ENCODE measurements around the gene CLDN16.

DNA sequence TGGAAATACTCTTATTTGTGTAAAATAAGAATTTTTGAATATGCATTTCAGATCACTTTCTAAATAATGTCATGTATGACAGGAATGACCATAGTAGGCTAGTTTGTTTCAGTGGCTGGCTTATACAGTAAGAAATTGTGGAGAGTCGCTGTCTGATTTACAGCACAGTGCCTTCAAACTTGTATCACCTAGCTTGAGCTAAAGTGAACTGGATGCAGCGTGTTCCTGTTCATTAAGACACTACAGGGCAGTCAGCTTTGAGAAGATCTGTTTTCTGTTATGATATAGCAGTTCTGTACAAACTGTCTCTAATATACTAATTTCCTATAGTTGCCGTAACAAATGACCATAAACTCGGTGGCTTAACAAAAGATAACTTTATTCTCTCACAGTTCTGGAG, 9.9 kb downstream of the CLDN16 start:
- TF ChIP-seq ZNF274 (IDR thresholded peaks at IDR 0.05; ENCODE audit: low read depth, low read length) (no peak), SUZ12 (IDR thresholded peaks at IDR 0.05; ENCODE audit: extremely low read depth, insufficient read depth, insufficient read length) (no peak), YY1 (IDR thresholded peaks at IDR 0.05; ENCODE audit: insufficient read depth, insufficient read length) (no peak)

Measured in NT2/D1 (cell line).